T-cell (primary cell): ENCODE measurements around the gene KNL1. TPM values are rescaled to one million over a fixed set of nuclear protein-coding genes. Genes with fewer than 3 reads are reported as not detected.

Experiments
- ATAC-seq, 4 experiments: fragments of 200-7000 bp in 3 of 4; fragments of 150-1000 bp in 1 of 4; cut with Tn5 transposase; replicated peaks in 1 of 4; 1 replicate in 3 of 4; 2 replicates in 1 of 4; pipeline ENCODE4 v1.10.0; 2021; ENCODE audit warnings: moderate library complexity in 3 of 4, mild to moderate bottlenecking in 2 of 4, moderate number of reproducible peaks in 1 of 4
- CTCF ChIA-PET, 2 donors: fragments of 300-600 bp; sonication (Branson Sonifier 250); formaldehyde crosslinking; loops; one replicate each; lab custom pipeline; 2022; ENCODE audit warnings: antibody characterized with exemption in 2 of 2; lab: Charles Lee
- POLR2A ChIA-PET, 2 donors: fragments of 300-600 bp; sonication (Branson Sonifier 250); formaldehyde crosslinking; loops; one replicate each; lab custom pipeline; 2022; ENCODE audit warnings: antibody characterized with exemption in 2 of 2; lab: Charles Lee
- DNase-seq, 35 experiments: peaks; one replicate each; pipeline versions ENCODE4 v3.0.0 to v3.0.0-alpha.2; 2013 to 2023
- H3K27ac ChIP-seq: one replicate; pipeline ENCODE4 v1.5.1; 2013; ENCODE audit warnings: low read length
- H3K27me3 ChIP-seq, 2 experiments: replicated peaks in 1 of 2; 1 replicate in 1 of 2; 2 replicates in 1 of 2; pipeline versions ENCODE4 v1.6.1 to v1.7.0; 2013; ENCODE audit warnings: low read length in 1 of 2, mixed read lengths in 1 of 2; ENCODE audit not compliant: control insufficient read depth in 2 of 2, insufficient read depth in 2 of 2; ENCODE audit errors: extremely low read depth in 1 of 2
- H3K36me3 ChIP-seq, 2 donors: 1 replicate in 1 of 2; 2 replicates in 1 of 2; pipeline versions ENCODE4 v1.6.1 to v1.7.0; 2013; ENCODE audit warnings: low read length in 1 of 2; ENCODE audit not compliant: control insufficient read depth in 2 of 2, insufficient read depth in 1 of 2; ENCODE audit errors: extremely low read depth in 1 of 2
- H3K4me1 ChIP-seq, 2 experiments: 1 replicate in 1 of 2; 2 replicates in 1 of 2; pipeline versions ENCODE4 v1.6.1 to v1.7.0; 2013; ENCODE audit warnings: low read length in 2 of 2, mixed read lengths in 1 of 2; ENCODE audit not compliant: insufficient read depth in 2 of 2, control insufficient read depth in 1 of 2; ENCODE audit errors: extremely low read depth in 1 of 2
- H3K4me3 ChIP-seq, 2 donors: 1 replicate in 1 of 2; 2 replicates in 1 of 2; pipeline versions ENCODE4 v1.5.1 to v1.7.0; 2013; ENCODE audit warnings: mild to moderate bottlenecking in 2 of 2, low read length in 1 of 2, moderate library complexity in 1 of 2; ENCODE audit not compliant: control insufficient read depth in 1 of 2; ENCODE audit errors: extremely low read depth in 1 of 2
- H3K9me3 ChIP-seq: 2 replicates; pipeline ENCODE4 v1.7.0; 2013
- H3K27ac Mint-ChIP-seq, 2 donors: one replicate each; pipeline ENCODE4 v1.8.0; 2020 to 2021; ENCODE audit warnings: mild to moderate bottlenecking in 2 of 2, mixed read lengths in 2 of 2
- H3K27me3 Mint-ChIP-seq, 2 donors: one replicate each; pipeline ENCODE4 v1.8.0; 2021 to 2022; ENCODE audit warnings: mixed read lengths in 2 of 2
- H3K36me3 Mint-ChIP-seq: one replicate; pipeline ENCODE4 v1.8.0; 2021; ENCODE audit warnings: mixed read lengths
- H3K4me1 Mint-ChIP-seq, 3 donors: one replicate each; pipeline ENCODE4 v1.8.0; 2020 to 2022; ENCODE audit warnings: mixed read lengths in 3 of 3, mild to moderate bottlenecking in 1 of 3
- H3K4me3 Mint-ChIP-seq, 3 donors: one replicate each; pipeline ENCODE4 v1.8.0; 2020 to 2022; ENCODE audit warnings: mild to moderate bottlenecking in 3 of 3, mixed read lengths in 3 of 3, moderate library complexity in 3 of 3
- H3K9me3 Mint-ChIP-seq, 3 donors: one replicate each; pipeline ENCODE4 v1.8.0; 2020 to 2022; ENCODE audit warnings: mixed read lengths in 3 of 3
- WGBS: methylation state at CpG from one replicate; pipeline ENCODE4 v1.1.5; 2013; ENCODE audit warnings: missing lambda C conversion rate; ENCODE audit not compliant: insufficient coverage; 5-methylcytosine and 5-hydroxymethylcytosine counted together
- total RNA-seq, 35 experiments: library from RNA in 6 of 35; stranded (reverse) in 6 of 35; fragments of 120-200 nt in 1 of 35; gene quantifications; one replicate each; pipeline versions ENCODE4 v1.2.1 to v1.2.4 and lab custom pipeline; 2013 to 2026

Gene KNL1
- total RNA-seq, 5 donors from 2014 or later (not counting 1 experiment from before 2014, with no cell fraction given), result 0.55 to 3.8 (median 1.7) TPM

- no peaks in the 10 kb centered on the region for H3K9me3 Mint-ChIP-seq
- H3K9me3 ChIP-seq, result no peaks in the 10 kb centered on the region
- no peaks in the 10 kb centered on the region for H3K4me1 Mint-ChIP-seq
- H3K27me3 Mint-ChIP-seq, result no peaks in the 10 kb centered on the region
- H3K27me3 ChIP-seq, result no peaks in the 10 kb centered on the region
- no peak overlapping the region for H3K4me3 Mint-ChIP-seq
- H3K4me3 ChIP-seq, result no peak overlapping the region
- H3K27ac ChIP-seq, result no peak overlapping the region
- no peaks in the 10 kb centered on the region for H3K36me3 Mint-ChIP-seq
- POLR2A ChIA-PET, result no interaction called here
- H3K36me3 ChIP-seq, result no peaks in the 10 kb centered on the region
- no peak overlapping the region for H3K27ac Mint-ChIP-seq
- CTCF ChIA-PET, result interaction anchor here in 1 of 2 donors (1.1 kb wide), 1 partner anchor 9 kb away, joined by 3 read pairs; no protein-coding TSS in a partner anchor
- H3K4me1 ChIP-seq, result no peaks in the 10 kb centered on the region
- WGBS, result 93% methylated on average over 2 of the region's 2 CpGs
- no peak for ATAC-seq
- DNase-seq, result no peak
These were observed 29.3 kb downstream of the KNL1 start for GRCh38 chr15:40623361-40623760.

GRCh38 chr15:40630313-40630712, 36.3 kb downstream of the KNL1 start:
- Mint-ChIP-seq H3K36me3 (no peaks in the 10 kb centered on the region), H3K9me3 (no peaks in the 10 kb centered on the region), H3K27me3 (no peaks in the 10 kb centered on the region), H3K4me1 (no peaks in the 10 kb centered on the region), H3K4me3 (no peak overlapping the region), H3K27ac (no peak overlapping the region)
- WGBS, result 100% methylated on average over 1 of the region's 2 CpGs
- H3K9me3 ChIP-seq, result no peaks in the 10 kb centered on the region
- H3K27ac ChIP-seq, result no peak overlapping the region
- H3K4me3 ChIP-seq, result no peak overlapping the region
- ChIA-PET POLR2A (no interaction called here), CTCF (no interaction called here)
- H3K27me3 ChIP-seq, result no peaks in the 10 kb centered on the region
- H3K36me3 ChIP-seq, result no peaks in the 10 kb centered on the region
- DNase-seq (no peak), ATAC-seq (no peak)
- no peaks in the 10 kb centered on the region for H3K4me1 ChIP-seq

- Mint-ChIP-seq H3K4me1 (no peaks in the 10 kb centered on the region), H3K27ac (no peak overlapping the region), H3K9me3 (no peaks in the 10 kb centered on the region), H3K36me3 (no peaks in the 10 kb centered on the region), H3K4me3 (no peak overlapping the region), H3K27me3 (no peaks in the 10 kb centered on the region)
- no peaks in the 10 kb centered on the region for H3K27me3 ChIP-seq
- WGBS, result 100% methylated on average over 2 of the region's 9 CpGs
- DNase-seq, result no peak
- no peaks in the 10 kb centered on the region for H3K36me3 ChIP-seq
- H3K9me3 ChIP-seq, result no peaks in the 10 kb centered on the region
- no peaks in the 10 kb centered on the region for H3K4me1 ChIP-seq
- ChIA-PET CTCF (no interaction called here), POLR2A (interaction anchor here in 1 of 2 donors (0.6 kb wide), 1 partner anchor 19 kb away, joined by 4 read pairs; no protein-coding TSS in a partner anchor)
- no peak overlapping the region for H3K4me3 ChIP-seq
- no peak overlapping the region for H3K27ac ChIP-seq
- no peak for ATAC-seq
These were observed 39.1 kb downstream of the KNL1 start for GRCh38 chr15:40633178-40633577.

GRCh38 chr15:40637221-40637745, 43.2 kb downstream of the KNL1 start:
- Histone ChIP-seq H3K4me3 (no peak overlapping the region), H3K27ac (no peak overlapping the region), H3K9me3 (no peaks in the 10 kb centered on the region), H3K27me3 (no peaks in the 10 kb centered on the region), H3K36me3 (no peaks in the 10 kb centered on the region), H3K4me1 (no peaks in the 10 kb centered on the region)
- ChIA-PET POLR2A (interaction anchor here in 1 of 2 donors (0.6 kb wide), 1 partner anchor 312 kb away, joined by 3 read pairs; no protein-coding TSS in a partner anchor), CTCF (no interaction called here)
- Mint-ChIP-seq H3K4me3 (no peak overlapping the region), H3K4me1 (no peaks in the 10 kb centered on the region), H3K9me3 (no peaks in the 10 kb centered on the region), H3K27me3 (no peaks in the 10 kb centered on the region), H3K36me3 (no peaks in the 10 kb centered on the region), H3K27ac (no peak overlapping the region)
- WGBS, result no CpG with 5 or more reads among the region's 4 CpGs
- DNase-seq (no peak), ATAC-seq (no peak)

- Mint-ChIP-seq H3K27ac (no peak overlapping the region), H3K36me3 (no peaks in the 10 kb centered on the region)
- POLR2A ChIA-PET, result interaction anchor here in 1 of 2 donors (0.8 kb wide), 1 partner anchor 104 kb away, joined by 3 read pairs; no protein-coding TSS in a partner anchor
These were observed 45.6 kb downstream of the KNL1 start for GRCh38 chr15:40639677-40640076.

GRCh38 chr15:40647523-40647922, 53.5 kb downstream of the KNL1 start:
- 100% methylated on average over 1 of the region's 1 CpG for WGBS
- no peaks in the 10 kb centered on the region for H3K9me3 Mint-ChIP-seq
- H3K4me3 ChIP-seq, result no peak overlapping the region

More at GRCh38 chr15:40639677-40640076, 45.6 kb downstream of the KNL1 start:
- H3K27me3 Mint-ChIP-seq, result no peaks in the 10 kb centered on the region
- H3K27me3 ChIP-seq, result no peaks in the 10 kb centered on the region
- H3K4me1 ChIP-seq, result no peaks in the 10 kb centered on the region
- ATAC-seq (no peak), DNase-seq (no peak)
- no peak overlapping the region for H3K4me3 Mint-ChIP-seq
- no peaks in the 10 kb centered on the region for H3K4me1 Mint-ChIP-seq
- no peak overlapping the region for H3K27ac ChIP-seq
- CTCF ChIA-PET, result interaction anchor here (0.6 to 1.2 kb wide), 6 partner anchors 30 to 310 kb away, joined by 3 to 5 read pairs (median 3); no protein-coding TSS in a partner anchor
- H3K9me3 Mint-ChIP-seq, result no peaks in the 10 kb centered on the region
- no peaks in the 10 kb centered on the region for H3K36me3 ChIP-seq
- no peaks in the 10 kb centered on the region for H3K9me3 ChIP-seq
- no CpG with 5 or more reads among the region's 5 CpGs for WGBS
- no peak overlapping the region for H3K4me3 ChIP-seq

More at GRCh38 chr15:40647523-40647922, 53.5 kb downstream of the KNL1 start:
- DNase-seq (no peak), ATAC-seq (no peak)
- Mint-ChIP-seq H3K36me3 (no peaks in the 10 kb centered on the region), H3K27me3 (no peaks in the 10 kb centered on the region), H3K27ac (no peak overlapping the region), H3K4me3 (no peak overlapping the region), H3K4me1 (peaks cover 0 to 3% (median 0%) of the 10 kb centered on the region in 3 donors)
- ChIA-PET POLR2A (interaction anchor here in 1 of 2 donors (0.5 to 0.6 kb wide), 2 partner anchors 11 to 259 kb away, joined by 10 to 11 read pairs; no protein-coding TSS in a partner anchor), CTCF (no interaction called here)
- no peak overlapping the region for H3K27ac ChIP-seq
- H3K36me3 ChIP-seq, result no peaks in the 10 kb centered on the region
- H3K4me1 ChIP-seq, result no peaks in the 10 kb centered on the region
- H3K9me3 ChIP-seq, result no peaks in the 10 kb centered on the region
- no peaks in the 10 kb centered on the region for H3K27me3 ChIP-seq
